HT-29 (cell line): Measurements from ENCODE around the gene NPDC1. TPM values are rescaled to one million over a fixed set of nuclear protein-coding genes. Genes with fewer than 3 reads are reported as not detected.
A peak's percentile ranks its signal among the peaks of the same experiment; 100 is the strongest.
"Not testable (repeated sequence)": the region's sequence is repeated elsewhere in the genome, so short reads cannot be mapped to it uniquely, and the experiment has no call there.

Source experiments
- DNase-seq: peaks from one replicate; pipeline ENCODE4 v3.0.0-alpha.2; 2015; ENCODE audit warnings: low spot score
- total RNA-seq: library from RNA; depleted of rRNA; stranded (reverse); fragments of >200 nt; shearing (Covaris generic); gene quantifications from 2 replicates; pipeline ENCODE4 v1.2.3, GENCODE V29; 2014

The NPDC1 gene
- total RNA-seq, 1 experiment from 2014 or later, result 84.3 TPM

DNA sequence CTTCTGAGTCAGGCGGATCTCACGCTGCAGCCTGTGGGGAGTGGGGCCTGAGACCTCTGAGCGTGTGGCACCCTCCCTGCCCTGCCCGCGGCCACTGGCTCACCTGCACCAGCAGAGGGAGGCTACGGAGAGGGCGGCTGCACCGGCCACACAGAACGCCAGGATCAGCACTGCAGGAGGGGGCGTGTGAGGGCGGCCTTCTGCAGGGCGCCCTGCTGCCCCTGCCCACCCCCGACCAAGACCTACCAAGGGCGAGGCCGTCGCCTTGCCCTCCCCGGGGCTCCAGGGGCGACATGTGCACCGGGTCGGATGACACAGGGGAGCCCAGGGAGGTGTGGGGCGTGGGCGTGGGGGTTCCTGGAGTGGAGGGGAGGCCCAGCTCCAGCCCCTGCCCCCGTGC is 5.4 kb downstream of the NPDC1 start:
- no peak for DNase-seq

DNA sequence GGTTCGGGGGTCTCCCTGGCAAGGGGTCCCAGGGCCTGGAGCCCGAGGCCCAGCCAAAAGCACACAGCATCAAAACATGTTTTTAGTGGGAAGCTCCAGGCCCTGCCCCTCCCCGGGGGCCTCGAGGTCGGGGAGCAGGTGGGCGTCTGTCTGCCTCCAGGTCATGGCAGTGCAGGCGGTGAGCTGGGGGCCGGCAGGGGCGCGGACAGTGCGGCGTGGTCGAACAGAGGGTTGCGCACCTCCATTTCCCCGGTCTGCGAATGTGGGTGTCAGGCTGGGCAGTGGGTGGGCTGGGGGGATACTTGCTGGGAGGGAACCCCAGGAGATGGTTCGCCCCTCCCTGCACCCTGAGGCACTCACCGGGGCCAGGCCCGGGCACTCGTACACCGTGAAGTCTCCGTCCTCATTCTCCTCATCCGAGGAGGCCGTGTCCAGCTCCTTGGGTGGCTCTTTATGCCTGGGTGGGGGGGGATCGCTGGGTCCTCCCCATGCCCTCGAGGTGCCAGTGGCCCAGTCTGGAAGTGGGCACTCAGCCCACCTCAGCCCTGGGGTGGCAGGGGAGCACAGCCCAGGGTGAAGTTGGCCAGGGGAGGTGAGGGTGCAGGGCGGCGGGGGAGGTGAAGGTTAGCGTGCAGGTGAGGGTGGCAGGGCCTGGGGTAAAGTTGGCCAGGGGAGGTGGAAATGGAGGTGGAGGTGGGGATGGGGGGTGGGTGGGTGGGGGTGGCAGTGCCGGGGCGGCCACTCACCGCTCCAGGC is 6.2 kb downstream of the NPDC1 start:
- no peak for DNase-seq

GRCh38 chr9:137038916-137039315 is 7.1 kb downstream of the NPDC1 start:
- DNase-seq, result no peak

DNA sequence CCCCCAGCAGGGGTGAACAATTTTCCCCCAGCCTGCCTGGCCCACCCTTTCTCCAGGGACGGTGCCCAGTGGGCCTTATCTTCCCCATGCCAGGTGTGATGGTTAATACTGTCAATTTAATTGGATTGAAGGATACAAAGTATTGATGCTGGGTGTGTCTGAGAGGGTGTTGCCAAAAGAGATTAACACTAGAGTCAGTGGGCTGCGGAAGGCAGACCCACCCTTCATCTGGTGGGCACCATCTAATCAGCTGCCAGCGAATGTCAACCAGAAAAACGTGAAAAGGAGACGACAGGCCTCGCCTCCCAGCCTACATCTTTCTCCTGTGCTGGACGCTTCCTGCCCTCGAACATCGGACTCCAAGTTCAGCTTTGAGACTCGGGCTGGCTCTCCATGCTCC is 8.5 kb downstream of the NPDC1 start:
- DNase-seq, result no peak

DNA sequence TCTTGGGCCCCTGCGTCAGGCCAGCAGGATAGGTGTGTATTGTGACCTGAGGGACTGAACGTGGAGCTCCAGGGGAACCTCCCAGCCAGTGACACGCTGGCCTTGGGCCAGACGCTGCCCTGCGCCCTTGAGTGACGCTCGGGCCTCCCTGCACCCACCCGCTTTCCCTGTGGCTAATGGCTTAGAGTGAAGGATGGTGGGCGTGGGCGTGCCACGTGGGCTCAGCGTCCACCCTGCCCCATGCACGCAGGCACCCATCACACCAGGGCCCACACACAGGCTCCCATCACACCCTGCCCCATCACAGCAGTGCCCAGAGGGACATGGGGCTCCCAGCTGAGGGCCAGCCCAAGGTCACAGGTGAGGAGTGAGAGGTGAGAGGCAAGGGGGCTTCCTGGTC is 8.9 kb downstream of the NPDC1 start:
- no peak for DNase-seq

GRCh38 chr9:137035937-137036336 is 10.0 kb downstream of the NPDC1 start:
- no peak for DNase-seq

- DNase-seq, result no peak
Observed at GRCh38 chr9:137035507-137035834, 10.5 kb downstream of the NPDC1 start.

DNA sequence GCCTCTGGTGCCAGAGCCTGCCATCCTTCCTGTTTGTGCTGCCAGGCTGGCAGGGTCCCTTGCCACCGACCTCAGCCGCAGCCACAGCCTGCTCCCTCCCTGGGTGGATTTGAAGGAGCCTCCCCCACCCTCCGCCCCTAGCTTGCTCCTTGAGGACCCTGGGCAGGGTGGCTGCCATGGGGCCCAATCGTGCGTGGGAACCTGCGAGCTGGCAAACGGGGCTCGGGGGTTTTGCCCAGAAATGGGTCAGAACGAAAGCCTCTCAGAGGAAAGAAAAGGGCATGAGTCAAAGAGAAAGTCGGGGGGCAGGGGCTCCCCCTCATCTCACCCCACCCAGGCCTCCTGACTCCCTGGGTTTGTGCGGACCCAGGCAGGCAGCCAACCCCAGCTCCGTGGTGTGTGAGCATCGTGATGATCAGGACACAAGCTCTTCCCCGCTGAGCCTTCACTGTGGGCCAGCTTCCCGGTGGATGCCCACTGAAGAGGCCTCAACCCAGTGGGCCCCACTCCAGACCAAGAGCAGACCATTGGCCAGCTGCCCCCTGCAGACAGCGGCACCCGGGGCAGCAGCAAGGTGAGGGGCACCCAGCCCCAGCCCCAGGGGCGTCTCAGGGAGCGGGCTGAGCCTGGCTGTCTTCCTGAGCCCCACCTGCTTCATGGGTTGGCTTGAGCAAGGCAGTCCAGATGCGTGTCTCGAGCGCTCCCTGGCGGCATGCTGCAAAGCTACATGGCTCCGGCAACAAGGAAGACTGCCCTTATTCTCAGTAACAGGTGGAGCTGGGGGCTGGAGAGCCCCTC is 11.1 kb downstream of the NPDC1 start:
- DNase-seq, result peak; percentile 91

- peak; percentile 43 for DNase-seq
Observed at GRCh38 chr9:137034039-137034708, 11.8 kb downstream of the NPDC1 start.

DNA sequence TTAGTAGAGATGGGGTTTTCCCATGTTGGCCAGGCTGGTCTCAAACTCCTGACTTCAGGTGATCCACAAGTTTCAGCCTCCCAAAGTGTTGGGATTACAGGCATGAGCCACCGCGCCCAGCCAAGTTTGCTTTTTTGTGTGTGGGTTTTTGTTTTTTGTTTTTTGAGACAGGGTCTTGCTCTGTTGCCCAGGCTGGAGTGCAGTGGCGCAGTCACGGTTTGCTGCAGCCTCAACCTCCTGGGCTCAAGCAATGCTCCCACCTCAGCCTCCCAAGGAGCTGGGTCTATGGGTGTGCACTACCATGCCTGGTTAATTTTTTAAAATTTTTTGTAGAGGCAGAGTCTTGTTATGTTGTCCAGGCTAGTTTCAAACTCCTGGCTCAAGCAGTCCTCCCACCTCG is 12.5 kb downstream of the NPDC1 start:
- not testable (repeated sequence) for DNase-seq

DNA sequence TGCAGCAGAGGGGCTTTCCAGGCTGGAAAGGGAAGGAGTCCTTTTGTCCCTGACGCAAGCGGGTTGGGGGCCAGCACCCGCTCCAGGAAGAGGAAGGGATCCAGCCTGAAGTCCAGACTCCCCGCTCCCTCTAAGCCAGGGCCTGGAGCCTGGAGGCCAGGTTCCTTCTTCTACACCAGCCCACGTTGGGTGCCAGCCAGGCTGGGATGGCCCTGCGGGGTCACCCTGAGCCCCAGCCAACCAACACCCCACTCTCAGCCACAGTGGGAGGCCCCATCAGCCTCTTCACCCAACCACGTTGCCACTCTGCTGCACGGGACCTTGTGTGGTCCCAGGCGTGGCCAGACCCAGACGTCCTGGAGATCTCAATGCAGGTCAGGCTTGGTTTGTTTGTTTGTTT is 13.1 kb downstream of the NPDC1 start:
- no peak for DNase-seq

GRCh38 chr9:137031904-137032640 is 13.9 kb downstream of the NPDC1 start, which contains the start of gene FUT7:
TSS of gene FUT7 (minus strand) at chr9:137032088. CDS start at chr9:137031991, 97 bp downstream.
- DNase-seq, result no peak

DNA sequence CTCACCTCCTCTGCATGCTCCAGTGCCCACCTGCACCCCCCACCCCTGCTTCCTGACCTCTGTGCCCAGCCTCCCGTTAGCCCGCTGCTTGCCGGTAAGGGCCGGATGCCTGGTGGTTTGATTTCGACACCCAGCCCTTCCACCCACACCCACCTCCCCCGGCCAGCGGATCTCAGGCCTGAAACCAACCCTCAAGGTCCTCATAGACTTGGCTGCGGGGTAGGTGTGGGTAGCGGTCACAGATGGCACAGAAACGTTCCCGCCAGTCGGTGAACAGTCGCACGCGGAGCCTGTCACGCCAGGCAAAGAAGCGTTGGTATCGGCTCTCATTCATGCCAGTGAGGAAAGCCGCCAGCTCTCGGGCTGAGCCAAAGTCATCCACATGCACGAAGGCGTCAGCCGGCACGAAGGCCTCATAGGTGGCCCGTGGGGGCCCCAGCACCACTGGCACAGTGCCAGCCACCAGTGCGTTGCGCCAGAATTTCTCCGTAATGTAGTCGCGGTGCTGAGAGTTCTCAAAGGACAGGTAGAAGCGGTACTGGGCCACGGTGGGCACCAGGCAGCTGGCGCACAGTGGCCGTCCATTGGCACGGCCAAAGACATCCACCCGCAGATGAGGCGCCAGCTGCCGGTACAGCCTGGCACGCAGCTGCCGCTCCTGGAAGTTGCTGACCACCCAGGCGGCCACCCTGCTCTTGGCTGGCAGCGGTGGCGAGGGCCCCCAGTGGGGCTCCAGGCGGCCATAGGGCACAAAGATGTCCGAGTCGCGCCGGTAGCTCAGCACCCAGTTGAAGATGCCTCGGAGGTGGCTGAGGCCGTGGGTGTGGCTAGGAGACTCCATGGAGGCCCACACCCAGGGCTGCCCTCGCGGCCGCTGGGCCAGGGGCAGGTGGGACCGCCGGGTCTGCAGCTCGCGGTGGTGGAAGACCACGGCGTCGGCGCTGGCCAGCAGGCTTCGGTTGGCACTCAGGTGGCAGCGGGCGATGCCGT is 15.1 kb downstream of the NPDC1 start:
- no peak for DNase-seq

DNA sequence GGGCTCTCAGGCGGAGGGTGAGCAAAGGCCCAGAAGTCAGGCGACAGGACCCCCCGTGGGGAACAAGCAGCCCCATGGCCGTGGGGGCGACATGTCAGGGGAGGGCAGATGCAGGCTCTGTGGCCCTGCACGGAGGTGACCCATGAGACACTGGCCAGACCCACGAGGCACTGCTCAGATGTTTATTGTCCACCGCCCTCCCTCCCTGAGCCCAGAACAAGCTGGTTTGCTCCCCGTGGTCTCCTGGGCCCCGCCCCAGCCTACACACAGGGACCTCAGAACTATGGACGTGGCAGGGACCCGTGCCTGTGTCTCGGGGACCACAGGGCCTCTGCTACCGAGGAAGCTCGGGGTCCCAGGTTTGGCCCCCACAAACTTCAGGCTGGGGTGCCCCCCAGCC is 16.0 kb downstream of the NPDC1 start:
- no peak for DNase-seq

GRCh38 chr9:137029058-137029936 is 16.7 kb downstream of the NPDC1 start:
- DNase-seq, result peak; percentile 84

GRCh38 chr9:137028263-137029057 is 17.5 kb downstream of the NPDC1 start:
- DNase-seq, result peak; percentile 69

- peak; percentile 32 for DNase-seq
Observed at GRCh38 chr9:137027369-137028262, 18.4 kb downstream of the NPDC1 start, which contains the start of gene ABCA2. TSS of gene ABCA2 (minus strand) at chr9:137028237. CDS start at chr9:137028140, 97 bp downstream.
